ENCODE data around the gene SPINT2. TPM values are rescaled to one million over a fixed set of nuclear protein-coding genes. Genes with fewer than 3 reads are reported as not detected.
A peak's percentile ranks its signal among the peaks of the same experiment; 100 is the strongest.

Gene SPINT2
- total RNA-seq, 4 donors from 2014 or later: 396 to 1,376 (median 946) TPM

DNA sequence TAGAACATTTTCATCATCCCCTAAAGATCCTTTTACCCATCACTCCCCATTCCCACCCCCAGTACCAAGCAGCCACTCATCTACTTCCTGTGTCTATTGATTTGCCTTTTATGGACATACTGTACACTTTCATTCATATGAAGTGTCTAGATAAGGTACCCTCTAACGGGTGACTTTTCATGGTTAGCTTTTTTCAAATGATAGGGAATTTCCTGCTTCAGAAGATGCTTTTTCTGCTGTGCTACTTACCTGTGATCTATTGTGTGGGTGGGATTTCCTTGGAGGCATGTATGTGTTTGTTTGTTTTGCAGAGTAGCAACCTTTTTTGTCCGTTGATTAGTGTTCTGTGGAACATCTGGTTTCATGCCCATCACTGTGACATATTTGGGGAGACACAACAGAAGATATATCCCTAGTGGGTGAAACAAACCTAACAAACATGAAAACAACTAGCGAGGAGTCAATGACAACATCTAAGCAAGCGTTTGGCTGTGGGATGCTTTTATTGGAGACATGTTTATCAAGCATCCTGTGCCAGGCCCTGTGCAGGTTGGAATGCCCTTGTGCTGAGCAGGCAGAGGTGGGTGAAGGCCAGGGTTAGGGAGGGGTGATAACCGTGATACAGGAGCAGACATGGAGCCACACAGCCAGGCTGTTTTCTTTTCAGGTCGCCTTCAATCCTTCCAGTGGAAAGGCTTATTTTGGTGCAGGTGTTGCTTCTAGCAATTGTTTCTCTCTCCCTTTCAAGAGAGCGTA lies 17.6 kb downstream of the SPINT2 start:
- no peak for DNase-seq
- no peak for TF ChIP-seq CTCF (IDR thresholded peaks at IDR 0.05)
- TF ChIP-seq POLR2AphosphoS5 (IDR thresholded peaks at IDR 0.05): no peak
- no peak for TF ChIP-seq POLR2A (IDR thresholded peaks at IDR 0.05)
- TF ChIP-seq EP300 (IDR thresholded peaks at IDR 0.05; ENCODE audit: low read depth): no peak
- no peak overlapping the region for H3K27ac ChIP-seq
- peaks cover 15 to 49% (median 20%) of the 10 kb centered on the region in 4 donors for H3K4me1 ChIP-seq
- H3K36me3 ChIP-seq: peaks cover 0 to 6% (median 0%) of the 10 kb centered on the region in 4 donors
- H3K4me3 ChIP-seq: no peak overlapping the region
- no peaks in the 10 kb centered on the region for H3K27me3 ChIP-seq
- 74 to 85% methylated on average over 7 of the region's 7 CpGs for WGBS, 2 donors (ENCODE audit: low coverage in 1 of 2)
- intact Hi-C loops (cut with DNase I; ENCODE audit: low total_unique reads) (no loop called here), in situ Hi-C loops (cut with MboI; ENCODE audit: low pct_ligation_motif_present in 1 of 4, low pct_unique_long_range_greater_than_20kb in 1 of 4, low sequenced_read_pairs in 3 of 4) (no loop called here)
- H3K9me3 ChIP-seq: no peaks in the 10 kb centered on the region

GRCh38 chr19:38283271-38283670 lies 18.9 kb downstream of the SPINT2 start:
- no peak overlapping the region for H3K4me3 ChIP-seq
- TF ChIP-seq POLR2AphosphoS5 (IDR thresholded peaks at IDR 0.05): no peak
- TF ChIP-seq EP300 (IDR thresholded peaks at IDR 0.05; ENCODE audit: low read depth): no peak
- TF ChIP-seq POLR2A (IDR thresholded peaks at IDR 0.05): no peak
- TF ChIP-seq CTCF (IDR thresholded peaks at IDR 0.05): no peak
- intact Hi-C loops (cut with DNase I; ENCODE audit: low total_unique reads): no loop called here
- H3K27ac ChIP-seq: no peak overlapping the region
- peaks cover 0 to 6% (median 0%) of the 10 kb centered on the region in 4 donors for H3K36me3 ChIP-seq
- in situ Hi-C loops (cut with MboI; ENCODE audit: low pct_ligation_motif_present in 1 of 4, low pct_unique_long_range_greater_than_20kb in 1 of 4, low sequenced_read_pairs in 3 of 4): no loop called here
- WGBS, 2 donors (ENCODE audit: low coverage in 1 of 2): 60 to 84% methylated on average over 1 to 8 of the region's 8 CpGs
- peaks cover 4 to 36% (median 8%) of the 10 kb centered on the region in 4 donors for H3K4me1 ChIP-seq
- DNase-seq: no peak
- H3K27me3 ChIP-seq: no peaks in the 10 kb centered on the region
- no peaks in the 10 kb centered on the region for H3K9me3 ChIP-seq

DNA sequence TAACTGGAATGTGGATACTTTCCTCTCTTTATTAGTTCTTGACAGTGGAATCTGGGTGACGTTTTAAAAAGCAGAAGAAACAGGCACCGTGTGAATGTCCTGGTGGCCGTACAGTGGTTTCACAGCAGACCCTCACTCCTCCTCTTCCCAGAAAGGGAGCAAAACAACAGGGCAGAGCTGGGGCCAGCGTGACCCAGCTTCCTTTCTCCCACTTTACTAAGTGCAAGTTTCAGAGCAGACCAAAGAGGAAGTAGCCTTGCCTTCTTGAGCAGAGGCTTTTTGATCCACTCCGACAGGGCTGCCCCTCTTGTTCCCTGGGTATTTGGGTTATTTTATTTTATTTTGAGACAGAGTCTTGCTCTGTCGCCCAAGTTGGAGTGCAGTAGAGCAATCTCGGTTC lies 20.0 kb downstream of the SPINT2 start:
- Histone ChIP-seq H3K4me3 (no peak overlapping the region), H3K36me3 (peaks cover 0 to 6% (median 0%) of the 10 kb centered on the region in 4 donors), H3K4me1 (peaks cover 0 to 25% (median 4%) of the 10 kb centered on the region in 4 donors), H3K27me3 (no peaks in the 10 kb centered on the region), H3K27ac (peak overlapping the region in 1 of 4 donors; percentile 17), H3K9me3 (no peaks in the 10 kb centered on the region)
- intact Hi-C loops (cut with DNase I; ENCODE audit: low total_unique reads) (no loop called here), in situ Hi-C loops (cut with MboI; ENCODE audit: low pct_ligation_motif_present in 1 of 4, low pct_unique_long_range_greater_than_20kb in 1 of 4, low sequenced_read_pairs in 3 of 4) (no loop called here)
- DNase-seq: no peak
- TF ChIP-seq CTCF (IDR thresholded peaks at IDR 0.05) (no peak), EP300 (IDR thresholded peaks at IDR 0.05; ENCODE audit: low read depth) (no peak), POLR2A (IDR thresholded peaks at IDR 0.05) (no peak), POLR2AphosphoS5 (IDR thresholded peaks at IDR 0.05) (no peak)
- 63 to 74% methylated on average over 4 to 7 of the region's 7 CpGs for WGBS, 2 donors (ENCODE audit: low coverage in 1 of 2)

- Histone ChIP-seq H3K4me1 (peaks cover 0 to 26% (median 3%) of the 10 kb centered on the region in 4 donors), H3K4me3 (no peak overlapping the region), H3K27me3 (no peaks in the 10 kb centered on the region), H3K27ac (no peak overlapping the region), H3K36me3 (peaks cover 0 to 6% (median 0%) of the 10 kb centered on the region in 4 donors), H3K9me3 (no peaks in the 10 kb centered on the region)
- in situ Hi-C loops (cut with MboI; ENCODE audit: low pct_ligation_motif_present in 1 of 4, low pct_unique_long_range_greater_than_20kb in 1 of 4, low sequenced_read_pairs in 3 of 4) (no loop called here), intact Hi-C loops (cut with DNase I; ENCODE audit: low total_unique reads) (no loop called here)
- no peak for TF ChIP-seq EP300 (IDR thresholded peaks at IDR 0.05; ENCODE audit: low read depth)
- TF ChIP-seq POLR2AphosphoS5 (IDR thresholded peaks at IDR 0.05): no peak
- TF ChIP-seq POLR2A (IDR thresholded peaks at IDR 0.05): no peak
- TF ChIP-seq CTCF (IDR thresholded peaks at IDR 0.05): no peak
- no peak for DNase-seq
- 89 to 96% methylated on average over 3 to 5 of the region's 5 CpGs for WGBS, 2 donors (ENCODE audit: low coverage in 1 of 2)
Observed at GRCh38 chr19:38285567-38285966, 21.2 kb downstream of the SPINT2 start.
